Body of pancreas (tissue), 4 donors: ENCODE measurements around the gene SKAP2.

Experiments
- CTCF ChIP-seq, 7 experiments: fragments of 450-650 bp in 4 of 7; fragments of 200-600 bp in 3 of 7; sonication (generic) in 3 of 7; IDR thresholded peaks; one replicate each; pipeline ENCODE4 v1.5.1; 2016 to 2019; ENCODE audit warnings: antibody characterized with exemption in 7 of 7
- POLR2A ChIP-seq, 3 donors: fragments of 450-650 bp; IDR thresholded peaks; one replicate each; pipeline ENCODE4 v1.6.1; 2016; ENCODE audit warnings: antibody characterized with exemption in 3 of 3, mild to moderate bottlenecking in 2 of 3

GRCh38 chr7:26645121-26645520 lies 219.3 kb downstream of the SKAP2 start:
- TF ChIP-seq POLR2A (IDR thresholded peaks at IDR 0.05) (no peak), CTCF (IDR thresholded peaks at IDR 0.05) (no peak)
